ENCODE results near the gene ZNF660.
"Not testable (repeated sequence)": the region's sequence is repeated elsewhere in the genome, so short reads cannot be mapped to it uniquely, and the experiment has no call there.

The ZNF660 gene

GRCh38 chr3:44562147-44562546, 22.6 kb upstream of the ZNF660 start:
- CTCF ChIA-PET = no interaction called here
- TF ChIP-seq FOXM1 (IDR thresholded peaks at IDR 0.05; ENCODE audit: borderline replicate concordance) = no peak
- TF ChIP-seq L3MBTL2 (conservative IDR thresholded peaks at IDR 0.05) = no peak
- no peak for TF ChIP-seq FOXK2 (IDR thresholded peaks at IDR 0.05)
- TF ChIP-seq FOXA1 (IDR thresholded peaks at IDR 0.05) = no peak
- TF ChIP-seq NFRKB (IDR thresholded peaks at IDR 0.05) = no peak
- no peak for TF ChIP-seq ARNT (IDR thresholded peaks at IDR 0.05)
- no peak for TF ChIP-seq ELF4 (IDR thresholded peaks at IDR 0.05)
- no peak for TF ChIP-seq CTBP1 (IDR thresholded peaks at IDR 0.05; ENCODE audit: borderline replicate concordance)
- TF ChIP-seq SUZ12 (IDR thresholded peaks at IDR 0.05) = no peak
- TF ChIP-seq LEF1 (IDR thresholded peaks at IDR 0.05; ENCODE audit: borderline replicate concordance) = no peak
- no peak for TF ChIP-seq TARDBP (IDR thresholded peaks at IDR 0.05)
- TF ChIP-seq SP1 (IDR thresholded peaks at IDR 0.05) = no peak
- TF ChIP-seq PKNOX1 (IDR thresholded peaks at IDR 0.05) = no peak
- TF ChIP-seq BHLHE40 (IDR thresholded peaks at IDR 0.05; ENCODE audit: borderline replicate concordance) = no peak
- no peak for TF ChIP-seq ZNF384 (IDR thresholded peaks at IDR 0.05)
- no peak for TF ChIP-seq HDGF (IDR thresholded peaks at IDR 0.05; ENCODE audit: borderline replicate concordance)
- DNase-seq (ENCODE audit: extremely low spot score) = no peak
- POLR2A ChIA-PET = no interaction called here

GRCh38 chr3:44568561-44568960, 16.2 kb upstream of the ZNF660 start:
- DNase-seq (ENCODE audit: extremely low spot score) = no peak
- CTCF ChIA-PET = no interaction called here
- TF ChIP-seq LEF1 (IDR thresholded peaks at IDR 0.05; ENCODE audit: borderline replicate concordance) = no peak
- TF ChIP-seq FOXA1 (IDR thresholded peaks at IDR 0.05) = no peak
- no peak for TF ChIP-seq SP1 (IDR thresholded peaks at IDR 0.05)
- TF ChIP-seq PKNOX1 (IDR thresholded peaks at IDR 0.05) = no peak
- no peak for TF ChIP-seq FOXM1 (IDR thresholded peaks at IDR 0.05; ENCODE audit: borderline replicate concordance)
- POLR2A ChIA-PET = no interaction called here

- ChIA-PET POLR2A (no interaction called here), CTCF (no interaction called here)
- TF ChIP-seq NFRKB (IDR thresholded peaks at IDR 0.05) (no peak), SP1 (IDR thresholded peaks at IDR 0.05) (no peak), HDGF (IDR thresholded peaks at IDR 0.05; ENCODE audit: borderline replicate concordance) (no peak), FOXA1 (IDR thresholded peaks at IDR 0.05) (no peak), FOXK2 (IDR thresholded peaks at IDR 0.05) (no peak), ZNF384 (IDR thresholded peaks at IDR 0.05) (no peak), FOXM1 (IDR thresholded peaks at IDR 0.05; ENCODE audit: borderline replicate concordance) (no peak), SUZ12 (IDR thresholded peaks at IDR 0.05) (no peak), BHLHE40 (IDR thresholded peaks at IDR 0.05; ENCODE audit: borderline replicate concordance) (no peak), PKNOX1 (IDR thresholded peaks at IDR 0.05) (no peak), CTBP1 (IDR thresholded peaks at IDR 0.05; ENCODE audit: borderline replicate concordance) (no peak), ARNT (IDR thresholded peaks at IDR 0.05) (no peak), ELF4 (IDR thresholded peaks at IDR 0.05) (no peak)
- DNase-seq (ENCODE audit: extremely low spot score) = no peak
Observed at GRCh38 chr3:44571024-44571423, 13.7 kb upstream of the ZNF660 start.

- TF ChIP-seq TARDBP (IDR thresholded peaks at IDR 0.05) (no peak), PKNOX1 (IDR thresholded peaks at IDR 0.05) (no peak), BHLHE40 (IDR thresholded peaks at IDR 0.05; ENCODE audit: borderline replicate concordance) (no peak), FOXK2 (IDR thresholded peaks at IDR 0.05) (no peak), CTBP1 (IDR thresholded peaks at IDR 0.05; ENCODE audit: borderline replicate concordance) (no peak), LEF1 (IDR thresholded peaks at IDR 0.05; ENCODE audit: borderline replicate concordance) (no peak), SUZ12 (IDR thresholded peaks at IDR 0.05) (no peak), NFRKB (IDR thresholded peaks at IDR 0.05) (no peak), L3MBTL2 (conservative IDR thresholded peaks at IDR 0.05) (no peak), FOXM1 (IDR thresholded peaks at IDR 0.05; ENCODE audit: borderline replicate concordance) (no peak), ELF4 (IDR thresholded peaks at IDR 0.05) (no peak), HDGF (IDR thresholded peaks at IDR 0.05; ENCODE audit: borderline replicate concordance) (no peak), ARNT (IDR thresholded peaks at IDR 0.05) (no peak), FOXA1 (IDR thresholded peaks at IDR 0.05) (no peak)
- CTCF ChIA-PET = interaction anchor here (0.5 kb wide), 1 partner anchor 10 kb away, joined by 3 read pairs; no protein-coding TSS in a partner anchor
- DNase-seq (ENCODE audit: extremely low spot score) = no peak
- POLR2A ChIA-PET = no interaction called here
Observed at GRCh38 chr3:44576613-44577012, 8.2 kb upstream of the ZNF660 start.

- POLR2A ChIA-PET, CTCF ChIA-PET: not testable (repeated sequence)
Observed at GRCh38 chr3:44577354-44577952, 7.3 kb upstream of the ZNF660 start.

GRCh38 chr3:44578316-44578715, 6.4 kb upstream of the ZNF660 start:
- POLR2A ChIA-PET; DNase-seq (ENCODE audit: extremely low spot score); CTCF ChIA-PET: not testable (repeated sequence)

More at GRCh38 chr3:44577354-44577952, 7.3 kb upstream of the ZNF660 start:
- DNase-seq (ENCODE audit: extremely low spot score) = not testable (repeated sequence)

GRCh38 chr3:44578924-44579515, 5.7 kb upstream of the ZNF660 start:
- CTCF ChIA-PET; POLR2A ChIA-PET; DNase-seq (ENCODE audit: extremely low spot score): not testable (repeated sequence)

GRCh38 chr3:44579749-44580148, 5.0 kb upstream of the ZNF660 start:
- CTCF ChIA-PET; POLR2A ChIA-PET; DNase-seq (ENCODE audit: extremely low spot score): not testable (repeated sequence)

- DNase-seq (ENCODE audit: extremely low spot score); POLR2A ChIA-PET; CTCF ChIA-PET: not testable (repeated sequence)
Observed at GRCh38 chr3:44580971-44581370, 3.8 kb upstream of the ZNF660 start.
